ENCODE measurements around the gene S100A5. TPM values are rescaled to one million over a fixed set of nuclear protein-coding genes. Genes with fewer than 3 reads are reported as not detected.

The S100A5 gene
- total RNA-seq, 1 donor from 2014 or later = 0.39 TPM

DNA sequence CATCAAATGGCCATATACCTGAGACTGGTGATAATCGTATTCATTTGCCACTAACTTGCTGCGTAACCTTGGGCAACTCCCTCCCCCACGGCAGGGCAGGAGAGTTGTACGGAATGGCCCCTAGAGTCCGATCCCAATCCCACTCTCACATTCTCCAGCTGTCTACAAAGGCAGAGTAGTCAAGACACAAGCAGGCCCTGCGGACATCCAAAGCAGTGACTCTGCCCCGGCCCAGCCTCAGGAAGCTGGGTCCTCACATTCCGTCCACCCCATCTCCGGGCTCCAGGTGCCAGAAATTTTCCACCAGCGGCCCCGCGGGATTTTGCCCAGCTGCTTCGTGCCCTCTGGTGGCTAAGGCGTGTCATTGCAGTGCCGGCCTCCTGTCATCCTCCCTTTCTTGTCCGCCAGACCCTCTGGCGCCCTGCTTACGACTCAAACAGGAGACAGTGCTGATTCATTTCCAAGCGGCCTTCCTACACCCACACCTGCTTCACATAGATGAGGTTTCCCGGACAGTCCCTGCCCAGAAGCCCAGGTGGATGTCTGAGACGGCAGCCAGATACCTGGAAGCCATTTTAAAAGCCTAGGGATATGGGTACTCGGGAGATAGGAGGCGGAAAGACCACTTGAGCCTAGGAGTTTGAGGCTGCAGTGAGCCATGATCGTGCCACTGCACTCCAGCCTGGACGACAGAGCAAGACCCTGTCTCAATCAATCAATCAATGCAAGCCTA, 27.8 kb upstream of the S100A5 start:
- Histone ChIP-seq H3K9me3 (ENCODE audit: insufficient read depth, low read depth, low read length) (no peaks in the 10 kb centered on the region), H3K9ac (ENCODE audit: low read length) (peak overlapping the region; percentile 82), H3K27ac (ENCODE audit: low read depth, low read length) (peak overlapping the region; percentile 100), H3K4me2 (ENCODE audit: low read length) (peak overlapping the region; percentile 71), H3K27me3 (ENCODE audit: insufficient read depth, low read length) (no peaks in the 10 kb centered on the region), H3K36me3 (ENCODE audit: insufficient read depth, low read length) (no peaks in the 10 kb centered on the region), H2AFZ (ENCODE audit: low read depth, low read length) (peak overlapping the region; percentile 80), H3K4me1 (ENCODE audit: insufficient read depth, low read length) (peaks cover 60% of the 10 kb centered on the region), H4K20me1 (ENCODE audit: insufficient read depth, low read length) (no peaks in the 10 kb centered on the region), H3K79me2 (ENCODE audit: insufficient read depth, low read length) (no peaks in the 10 kb centered on the region), H3K4me3 (ENCODE audit: insufficient read depth, low read depth, low read length) (peak overlapping the region; percentile 8)
- Mint-ChIP-seq H3K27me3 (ENCODE audit: low read depth, unreplicated experiment) (no peaks in the 10 kb centered on the region), H3K4me1 (ENCODE audit: low read depth, unreplicated experiment) (peaks cover 40% of the 10 kb centered on the region), H3K27ac (ENCODE audit: unreplicated experiment) (peak overlapping the region; percentile 98), H3K4me3 (ENCODE audit: unreplicated experiment) (peak overlapping the region; percentile 22), H3K36me3 (ENCODE audit: low read depth, unreplicated experiment) (peaks cover 1% of the 10 kb centered on the region), H3K9me3 (ENCODE audit: unreplicated experiment) (no peaks in the 10 kb centered on the region)
- TF ChIP-seq EZH2 (IDR thresholded peaks at IDR 0.05; ENCODE audit: insufficient read depth, low read length) = no peak
- TF ChIP-seq, protein P1, sequence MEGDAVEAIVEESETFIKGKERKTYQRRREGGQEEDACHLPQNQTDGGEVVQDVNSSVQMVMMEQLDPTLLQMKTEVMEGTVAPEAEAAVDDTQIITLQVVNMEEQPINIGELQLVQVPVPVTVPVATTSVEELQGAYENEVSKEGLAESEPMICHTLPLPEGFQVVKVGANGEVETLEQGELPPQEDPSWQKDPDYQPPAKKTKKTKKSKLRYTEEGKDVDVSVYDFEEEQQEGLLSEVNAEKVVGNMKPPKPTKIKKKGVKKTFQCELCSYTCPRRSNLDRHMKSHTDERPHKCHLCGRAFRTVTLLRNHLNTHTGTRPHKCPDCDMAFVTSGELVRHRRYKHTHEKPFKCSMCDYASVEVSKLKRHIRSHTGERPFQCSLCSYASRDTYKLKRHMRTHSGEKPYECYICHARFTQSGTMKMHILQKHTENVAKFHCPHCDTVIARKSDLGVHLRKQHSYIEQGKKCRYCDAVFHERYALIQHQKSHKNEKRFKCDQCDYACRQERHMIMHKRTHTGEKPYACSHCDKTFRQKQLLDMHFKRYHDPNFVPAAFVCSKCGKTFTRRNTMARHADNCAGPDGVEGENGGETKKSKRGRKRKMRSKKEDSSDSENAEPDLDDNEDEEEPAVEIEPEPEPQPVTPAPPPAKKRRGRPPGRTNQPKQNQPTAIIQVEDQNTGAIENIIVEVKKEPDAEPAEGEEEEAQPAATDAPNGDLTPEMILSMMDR (IDR thresholded peaks at IDR 0.05; ENCODE audit: insufficient read depth, low read depth, low read length) = peak; percentile 95
- no peak for FAIRE-seq
- peak; percentile 75 for DNase-seq (ENCODE audit: low read depth)

DNA sequence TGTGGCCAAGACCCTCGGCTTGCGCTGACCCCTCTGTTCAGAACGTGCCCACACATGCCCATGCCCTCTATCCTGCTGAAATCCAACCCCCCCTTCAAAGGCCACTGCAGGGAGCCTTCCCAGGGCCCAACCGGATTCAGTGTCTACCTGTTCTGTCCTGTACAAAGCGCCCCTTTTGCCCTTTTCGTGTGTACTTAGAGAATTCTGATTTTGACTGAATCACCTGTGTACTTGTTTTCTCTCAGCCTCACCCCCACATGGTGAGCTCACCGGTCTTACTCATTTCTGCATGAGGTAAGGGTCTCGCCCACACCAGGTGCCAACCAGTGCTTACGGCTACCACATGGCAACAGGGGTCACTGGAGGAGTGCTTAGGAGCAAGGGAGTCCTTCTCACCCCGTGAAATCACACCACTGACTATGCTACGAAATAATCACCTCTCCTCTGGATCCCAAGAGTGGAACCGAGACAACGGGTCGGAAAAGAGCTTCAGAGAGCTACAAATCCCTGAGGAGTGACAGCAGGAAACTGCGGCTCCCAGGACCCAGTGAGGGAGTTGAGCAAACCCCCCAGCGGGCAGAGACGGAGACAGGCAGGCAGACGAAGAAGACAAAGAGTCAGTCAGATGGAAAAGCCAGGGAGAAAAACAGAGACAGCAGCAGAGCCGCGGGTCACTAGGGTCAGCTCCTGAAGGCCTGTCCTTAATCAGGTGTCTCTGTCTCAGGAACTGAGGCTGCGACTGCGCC, 27.1 kb upstream of the S100A5 start:
- no peaks in the 10 kb centered on the region for H3K9me3 ChIP-seq (ENCODE audit: insufficient read depth, low read depth, low read length)
- no peaks in the 10 kb centered on the region for H4K20me1 ChIP-seq (ENCODE audit: insufficient read depth, low read length)
- Mint-ChIP-seq H3K36me3 (ENCODE audit: low read depth, unreplicated experiment) (peaks cover 1% of the 10 kb centered on the region), H3K4me3 (ENCODE audit: unreplicated experiment) (peak overlapping the region; percentile 22), H3K27me3 (ENCODE audit: low read depth, unreplicated experiment) (no peaks in the 10 kb centered on the region), H3K9me3 (ENCODE audit: unreplicated experiment) (no peaks in the 10 kb centered on the region), H3K27ac (ENCODE audit: unreplicated experiment) (peak overlapping the region; percentile 98), H3K4me1 (ENCODE audit: low read depth, unreplicated experiment) (peaks cover 34% of the 10 kb centered on the region)
- no peaks in the 10 kb centered on the region for H3K36me3 ChIP-seq (ENCODE audit: insufficient read depth, low read length)
- no peaks in the 10 kb centered on the region for H3K27me3 ChIP-seq (ENCODE audit: insufficient read depth, low read length)
- peak overlapping the region; percentile 71 for H3K4me2 ChIP-seq (ENCODE audit: low read length)
- peak overlapping the region; percentile 80 for H2AFZ ChIP-seq (ENCODE audit: low read depth, low read length)
- DNase-seq (ENCODE audit: low read depth) = peak; percentile 65
- no peaks in the 10 kb centered on the region for H3K79me2 ChIP-seq (ENCODE audit: insufficient read depth, low read length)
- peak overlapping the region; percentile 82 for H3K9ac ChIP-seq (ENCODE audit: low read length)
- peak overlapping the region; percentile 100 for H3K27ac ChIP-seq (ENCODE audit: low read depth, low read length)
- peaks cover 53% of the 10 kb centered on the region for H3K4me1 ChIP-seq (ENCODE audit: insufficient read depth, low read length)
- FAIRE-seq = no peak
- TF ChIP-seq, protein P1 (IDR thresholded peaks at IDR 0.05; ENCODE audit: insufficient read depth, low read depth, low read length) = no peak
- no peak for TF ChIP-seq EZH2 (IDR thresholded peaks at IDR 0.05; ENCODE audit: insufficient read depth, low read length)
- H3K4me3 ChIP-seq (ENCODE audit: insufficient read depth, low read depth, low read length) = peak overlapping the region; percentile 8
